Measurements from ENCODE around the gene GIPC1.

DNA sequence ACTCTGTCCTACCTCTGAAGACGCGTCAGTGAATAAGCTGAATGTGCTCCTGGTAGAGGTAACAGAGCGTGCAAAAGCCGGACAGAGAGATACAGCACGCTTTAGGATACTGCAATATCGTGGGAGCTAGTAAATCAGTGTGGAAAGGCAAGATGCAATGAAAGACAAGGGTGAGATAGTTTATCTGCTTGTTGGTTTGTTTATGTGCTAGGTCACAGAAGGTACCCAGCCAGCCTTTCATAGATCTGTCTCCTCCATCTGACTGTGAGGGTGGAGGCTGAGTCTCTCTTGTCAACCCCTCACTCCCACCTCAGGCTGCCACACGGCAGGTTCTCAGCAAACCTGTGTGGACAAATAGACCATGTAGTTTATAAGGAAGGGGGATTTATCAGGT, 904 bp upstream of the GIPC1 start:
- TF ChIP-seq, protein P1, sequence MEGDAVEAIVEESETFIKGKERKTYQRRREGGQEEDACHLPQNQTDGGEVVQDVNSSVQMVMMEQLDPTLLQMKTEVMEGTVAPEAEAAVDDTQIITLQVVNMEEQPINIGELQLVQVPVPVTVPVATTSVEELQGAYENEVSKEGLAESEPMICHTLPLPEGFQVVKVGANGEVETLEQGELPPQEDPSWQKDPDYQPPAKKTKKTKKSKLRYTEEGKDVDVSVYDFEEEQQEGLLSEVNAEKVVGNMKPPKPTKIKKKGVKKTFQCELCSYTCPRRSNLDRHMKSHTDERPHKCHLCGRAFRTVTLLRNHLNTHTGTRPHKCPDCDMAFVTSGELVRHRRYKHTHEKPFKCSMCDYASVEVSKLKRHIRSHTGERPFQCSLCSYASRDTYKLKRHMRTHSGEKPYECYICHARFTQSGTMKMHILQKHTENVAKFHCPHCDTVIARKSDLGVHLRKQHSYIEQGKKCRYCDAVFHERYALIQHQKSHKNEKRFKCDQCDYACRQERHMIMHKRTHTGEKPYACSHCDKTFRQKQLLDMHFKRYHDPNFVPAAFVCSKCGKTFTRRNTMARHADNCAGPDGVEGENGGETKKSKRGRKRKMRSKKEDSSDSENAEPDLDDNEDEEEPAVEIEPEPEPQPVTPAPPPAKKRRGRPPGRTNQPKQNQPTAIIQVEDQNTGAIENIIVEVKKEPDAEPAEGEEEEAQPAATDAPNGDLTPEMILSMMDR (IDR thresholded peaks at IDR 0.05), result no peak
- TF ChIP-seq POLR2A (IDR thresholded peaks at IDR 0.05), result no peak
- no peak for TF ChIP-seq POLR2AphosphoS5 (IDR thresholded peaks at IDR 0.05; ENCODE audit: insufficient read depth in 1 of 2, low read depth in 1 of 2)

Measured in vagina (tissue), 2 donors.